ENCODE results near the gene LPIN1. TPM values are rescaled to one million over a fixed set of nuclear protein-coding genes. Genes with fewer than 3 reads are reported as not detected.

Gene LPIN1
- total and polyA plus RNA-seq, 2 of the 13 experiments (the other 11 are each of a cell fraction or from before 2014, with no cell fraction given) = 9.7 to 19.4 TPM

DNA sequence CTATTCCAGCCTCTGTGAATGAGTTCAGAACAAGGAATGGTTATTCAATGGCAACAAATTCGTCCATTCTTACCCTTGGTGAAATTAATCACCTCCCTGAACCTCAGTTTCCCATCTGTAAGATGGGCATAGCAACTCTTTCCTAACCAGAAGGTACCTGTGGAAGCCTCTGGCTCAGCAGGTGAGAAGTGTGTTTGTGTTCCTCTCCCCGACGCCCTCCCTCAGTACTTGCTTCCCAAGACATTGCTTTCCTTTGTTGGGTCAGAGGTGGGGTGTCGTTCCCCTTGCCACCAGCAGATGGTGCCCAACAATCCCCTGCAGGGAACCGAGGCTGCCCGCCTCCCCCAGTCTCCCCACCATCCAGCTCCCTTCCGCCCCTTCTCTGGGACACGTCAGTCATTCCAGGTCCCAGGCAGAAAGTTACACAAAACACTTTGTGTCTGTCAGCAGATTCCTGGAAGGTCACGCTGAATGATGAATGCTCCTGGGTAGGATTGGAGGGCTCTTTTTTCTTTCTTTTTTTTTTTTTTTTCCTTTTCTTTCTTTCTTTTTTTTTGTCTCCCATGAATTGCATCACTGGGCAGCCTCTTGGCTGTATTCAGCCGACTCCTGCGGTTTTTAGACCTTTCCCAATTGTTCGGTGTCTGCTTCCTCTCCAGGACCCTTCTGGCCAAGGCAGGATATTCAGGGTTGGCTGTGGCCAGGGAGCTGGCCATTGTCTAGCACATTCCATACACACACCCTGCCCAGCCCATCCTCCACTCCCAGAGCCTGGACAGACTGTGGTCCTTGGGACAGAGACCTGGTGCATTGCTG lies 117.3 kb downstream of the LPIN1 start (continued):
- TF ChIP-seq NFATC3 (CRISPR knock-in tag; IDR thresholded peaks at IDR 0.05) (no peak), REL (CRISPR knock-in tag; conservative IDR thresholded peaks at IDR 0.05) (no peak), ZNF567 (CRISPR knock-in tag; IDR thresholded peaks at IDR 0.05; ENCODE audit: borderline replicate concordance) (0 out of 2 replicates have a peak, but pooled peaks have one; percentile 62), ZNF30 (CRISPR knock-in tag; IDR thresholded peaks at IDR 0.05) (no peak), CREM (IDR thresholded peaks at IDR 0.05) (no peak), CREM (CRISPR knock-in tag; IDR thresholded peaks at IDR 0.05) (no peak), AHR (CRISPR knock-in tag; IDR thresholded peaks at IDR 0.05) (no peak), ZMAT3 (CRISPR knock-in tag; conservative IDR thresholded peaks at IDR 0.05) (no peak), SNAPC2 (CRISPR knock-in tag; IDR thresholded peaks at IDR 0.05) (no peak), SOX6 (IDR thresholded peaks at IDR 0.05) (no peak), SOX6 (CRISPR knock-in tag; IDR thresholded peaks at IDR 0.05) (peak; percentile 69; the same call in 1 of the 2 replicates), REPIN1 (CRISPR knock-in tag; IDR thresholded peaks at IDR 0.05; ENCODE audit: borderline replicate concordance, low read depth) (peak; percentile 73; the same call in 1 of the 2 replicates), ATM (IDR thresholded peaks at IDR 0.05; ENCODE audit: borderline replicate concordance) (no peak), ZFP37 (CRISPR knock-in tag; IDR thresholded peaks at IDR 0.05; ENCODE audit: borderline replicate concordance) (no peak), ZNF792 (CRISPR knock-in tag; IDR thresholded peaks at IDR 0.05) (no peak), FLYWCH1 (CRISPR knock-in tag; IDR thresholded peaks at IDR 0.05) (no peak), HIVEP1 (CRISPR knock-in tag; IDR thresholded peaks at IDR 0.05) (no peak), ZBTB8A (CRISPR knock-in tag; IDR thresholded peaks at IDR 0.05; ENCODE audit: borderline replicate concordance, low read depth) (no peak), HNRNPH1 (optimal IDR thresholded peaks at IDR 0.05; ENCODE audit: low read depth, low read length) (no peak), MBD4 (IDR thresholded peaks at IDR 0.05; ENCODE audit: borderline replicate concordance, low read length) (no peak), CCDC6 (CRISPR knock-in tag; IDR thresholded peaks at IDR 0.05) (peak; percentile 42; the same call in 1 of the 2 replicates), ERF (CRISPR knock-in tag; IDR thresholded peaks at IDR 0.05) (0 out of 2 replicates have a peak, but pooled peaks have one; percentile 26), FOXA3 (CRISPR knock-in tag; IDR thresholded peaks at IDR 0.05) (peak; percentile 26; the same call in 1 of the 2 replicates), GABPA (IDR thresholded peaks at IDR 0.05; ENCODE audit: low read depth, low read length) (no peak), GABPA (CRISPR knock-in tag; IDR thresholded peaks at IDR 0.05; ENCODE audit: low read depth) (no peak), SUZ12 (IDR thresholded peaks at IDR 0.05; ENCODE audit: low read depth, low read length) (no peak), NCOA2 (CRISPR knock-in tag; IDR thresholded peaks at IDR 0.05) (no peak)
- TF ChIP-seq, protein P1, sequence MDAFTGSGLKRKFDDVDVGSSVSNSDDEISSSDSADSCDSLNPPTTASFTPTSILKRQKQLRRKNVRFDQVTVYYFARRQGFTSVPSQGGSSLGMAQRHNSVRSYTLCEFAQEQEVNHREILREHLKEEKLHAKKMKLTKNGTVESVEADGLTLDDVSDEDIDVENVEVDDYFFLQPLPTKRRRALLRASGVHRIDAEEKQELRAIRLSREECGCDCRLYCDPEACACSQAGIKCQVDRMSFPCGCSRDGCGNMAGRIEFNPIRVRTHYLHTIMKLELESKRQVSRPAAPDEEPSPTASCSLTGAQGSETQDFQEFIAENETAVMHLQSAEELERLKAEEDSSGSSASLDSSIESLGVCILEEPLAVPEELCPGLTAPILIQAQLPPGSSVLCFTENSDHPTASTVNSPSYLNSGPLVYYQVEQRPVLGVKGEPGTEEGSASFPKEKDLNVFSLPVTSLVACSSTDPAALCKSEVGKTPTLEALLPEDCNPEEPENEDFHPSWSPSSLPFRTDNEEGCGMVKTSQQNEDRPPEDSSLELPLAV (CRISPR knock-in tag; conservative IDR thresholded peaks at IDR 0.05; ENCODE audit: low read depth) = no peak
- TF ChIP-seq, protein P2, sequence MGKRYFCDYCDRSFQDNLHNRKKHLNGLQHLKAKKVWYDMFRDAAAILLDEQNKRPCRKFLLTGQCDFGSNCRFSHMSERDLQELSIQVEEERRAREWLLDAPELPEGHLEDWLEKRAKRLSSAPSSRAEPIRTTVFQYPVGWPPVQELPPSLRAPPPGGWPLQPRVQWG (CRISPR knock-in tag; IDR thresholded peaks at IDR 0.05; ENCODE audit: borderline replicate concordance, low read depth) = no peak
- TF ChIP-seq, protein P3, sequence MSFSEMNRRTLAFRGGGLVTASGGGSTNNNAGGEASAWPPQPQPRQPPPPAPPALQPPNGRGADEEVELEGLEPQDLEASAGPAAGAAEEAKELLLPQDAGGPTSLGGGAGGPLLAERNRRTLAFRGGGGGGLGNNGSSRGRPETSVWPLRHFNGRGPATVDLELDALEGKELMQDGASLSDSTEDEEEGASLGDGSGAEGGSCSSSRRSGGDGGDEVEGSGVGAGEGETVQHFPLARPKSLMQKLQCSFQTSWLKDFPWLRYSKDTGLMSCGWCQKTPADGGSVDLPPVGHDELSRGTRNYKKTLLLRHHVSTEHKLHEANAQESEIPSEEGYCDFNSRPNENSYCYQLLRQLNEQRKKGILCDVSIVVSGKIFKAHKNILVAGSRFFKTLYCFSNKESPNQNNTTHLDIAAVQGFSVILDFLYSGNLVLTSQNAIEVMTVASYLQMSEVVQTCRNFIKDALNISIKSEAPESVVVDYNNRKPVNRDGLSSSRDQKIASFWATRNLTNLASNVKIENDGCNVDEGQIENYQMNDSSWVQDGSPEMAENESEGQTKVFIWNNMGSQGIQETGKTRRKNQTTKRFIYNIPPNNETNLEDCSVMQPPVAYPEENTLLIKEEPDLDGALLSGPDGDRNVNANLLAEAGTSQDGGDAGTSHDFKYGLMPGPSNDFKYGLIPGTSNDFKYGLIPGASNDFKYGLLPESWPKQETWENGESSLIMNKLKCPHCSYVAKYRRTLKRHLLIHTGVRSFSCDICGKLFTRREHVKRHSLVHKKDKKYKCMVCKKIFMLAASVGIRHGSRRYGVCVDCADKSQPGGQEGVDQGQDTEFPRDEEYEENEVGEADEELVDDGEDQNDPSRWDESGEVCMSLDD (CRISPR knock-in tag; IDR thresholded peaks at IDR 0.05; ENCODE audit: borderline replicate concordance) = no peak
